Esophagus muscularis mucosa (tissue), 4 donors: ENCODE measurements around the gene SLAMF8. TPM values are rescaled to one million over a fixed set of nuclear protein-coding genes. Genes with fewer than 3 reads are reported as not detected.

Experiments used
- DNase-seq: peaks from one replicate; pipeline ENCODE4 v3.0.0-alpha.2; 2017; ENCODE audit errors: extremely low spot score
- H3K27ac ChIP-seq, 4 donors: fragments of 200-600 bp; sonication (generic); replicated peaks in 1 of 4; 1 replicate in 3 of 4; 2 replicates in 1 of 4; pipeline ENCODE4 v1.5.1; 2016 to 2019; ENCODE audit warnings: mild to moderate bottlenecking in 1 of 4
- H3K27me3 ChIP-seq, 4 donors: fragments of 200-600 bp; sonication (generic); one replicate each; pipeline versions ENCODE4 v1.5.1 to v1.6.0; 2016 to 2019
- H3K36me3 ChIP-seq, 4 donors: fragments of 200-600 bp; sonication (generic); one replicate each; pipeline ENCODE4 v1.5.1; 2016 to 2019
- H3K4me1 ChIP-seq, 4 donors: fragments of 200-600 bp; sonication (generic); one replicate each; pipeline ENCODE4 v1.5.1; 2016 to 2019
- H3K4me3 ChIP-seq, 4 donors: fragments of 200-600 bp; sonication (generic); 1 replicate in 2 of 4; 2 replicates in 2 of 4; pipeline ENCODE4 v1.5.1; 2016 to 2019; ENCODE audit warnings: mild to moderate bottlenecking in 4 of 4, moderate library complexity in 1 of 4
- H3K9me3 ChIP-seq, 4 donors: fragments of 200-600 bp; sonication (generic); 1 replicate in 3 of 4; 2 replicates in 1 of 4; pipeline ENCODE4 v1.5.1; 2016 to 2019
- EP300 ChIP-seq: sonication (generic); formaldehyde crosslinking; IDR thresholded peaks from one replicate; pipeline ENCODE4 v1.6.1; 2017; ENCODE audit warnings: antibody characterized with exemption
- POLR2A ChIP-seq: fragments of 450-650 bp; IDR thresholded peaks from one replicate; pipeline ENCODE4 v1.6.1; 2017; ENCODE audit warnings: antibody characterized with exemption, moderate library complexity, mild to moderate bottlenecking, low read depth
- POLR2AphosphoS5 ChIP-seq, 2 donors: sonication (generic); formaldehyde crosslinking; IDR thresholded peaks; one replicate each; pipeline ENCODE4 v1.6.1; 2017; ENCODE audit warnings: antibody characterized with exemption in 2 of 2
- WGBS: methylation state at CpG from one replicate; pipeline ENCODE4 v1.1.5; 2018; 5-methylcytosine and 5-hydroxymethylcytosine counted together
- intact Hi-C: fragments of 100-400 bp; cut with DNase I; formaldehyde crosslinking; loops from one replicate; pipeline ENCODE4 v1.15.1; 2023
- small RNA-seq, 3 donors: library from RNA; depleted of rRNA; stranded (forward); fragments of <200 nt; gene quantifications; one replicate each; pipeline ENCODE3, GENCODE V24; 2016
- total RNA-seq, 4 donors: library from RNA; depleted of rRNA; stranded (reverse); fragments of >200 nt; gene quantifications; one replicate each; pipeline versions ENCODE4 v1.1.0 to v1.2.1, GENCODE V29; 2016
- TF ChIP-seq, protein P1 (sequence below), 3 experiments: fragments of 200-600 bp in 2 of 3; fragments of 450-650 bp in 1 of 3; sonication (generic) in 2 of 3; IDR thresholded peaks; one replicate each; pipeline ENCODE4 v1.5.1; 2017 to 2019; ENCODE audit warnings: antibody characterized with exemption in 3 of 3, mild to moderate bottlenecking in 2 of 3, moderate library complexity in 1 of 3

SLAMF8 gene
- total RNA-seq, 4 donors from 2014 or later, result 1.9 to 8.4 (median 3.5) TPM

DNA sequence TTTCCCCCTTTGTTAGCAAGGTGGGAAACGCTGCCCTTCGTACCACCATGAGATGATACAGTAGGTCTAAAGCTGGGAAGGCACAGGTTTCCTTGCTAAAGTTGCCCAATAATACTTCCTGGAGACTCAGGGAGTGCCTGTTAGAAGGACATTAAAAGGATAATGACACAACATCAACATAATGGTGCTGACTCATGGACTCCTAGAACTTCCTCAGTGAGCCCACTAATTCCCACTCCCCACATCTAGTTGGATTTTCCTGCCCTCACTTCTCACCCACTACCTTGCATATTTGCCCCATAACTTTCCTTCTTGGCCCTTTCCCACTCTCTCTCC lies 55.8 kb downstream of the SLAMF8 start:
- H3K27me3 ChIP-seq, result no peaks in the 10 kb centered on the region
- intact Hi-C loops, result no loop called here
- no peaks in the 10 kb centered on the region for H3K36me3 ChIP-seq
- no peak overlapping the region for H3K27ac ChIP-seq
- 74% methylated on average over 2 of the region's 2 CpGs for WGBS
- DNase-seq, result no peak
- H3K9me3 ChIP-seq, result no peaks in the 10 kb centered on the region
- no peak overlapping the region for H3K4me3 ChIP-seq
- peaks cover 3 to 12% (median 6%) of the 10 kb centered on the region in 4 donors for H3K4me1 ChIP-seq
- TF ChIP-seq, protein P1, sequence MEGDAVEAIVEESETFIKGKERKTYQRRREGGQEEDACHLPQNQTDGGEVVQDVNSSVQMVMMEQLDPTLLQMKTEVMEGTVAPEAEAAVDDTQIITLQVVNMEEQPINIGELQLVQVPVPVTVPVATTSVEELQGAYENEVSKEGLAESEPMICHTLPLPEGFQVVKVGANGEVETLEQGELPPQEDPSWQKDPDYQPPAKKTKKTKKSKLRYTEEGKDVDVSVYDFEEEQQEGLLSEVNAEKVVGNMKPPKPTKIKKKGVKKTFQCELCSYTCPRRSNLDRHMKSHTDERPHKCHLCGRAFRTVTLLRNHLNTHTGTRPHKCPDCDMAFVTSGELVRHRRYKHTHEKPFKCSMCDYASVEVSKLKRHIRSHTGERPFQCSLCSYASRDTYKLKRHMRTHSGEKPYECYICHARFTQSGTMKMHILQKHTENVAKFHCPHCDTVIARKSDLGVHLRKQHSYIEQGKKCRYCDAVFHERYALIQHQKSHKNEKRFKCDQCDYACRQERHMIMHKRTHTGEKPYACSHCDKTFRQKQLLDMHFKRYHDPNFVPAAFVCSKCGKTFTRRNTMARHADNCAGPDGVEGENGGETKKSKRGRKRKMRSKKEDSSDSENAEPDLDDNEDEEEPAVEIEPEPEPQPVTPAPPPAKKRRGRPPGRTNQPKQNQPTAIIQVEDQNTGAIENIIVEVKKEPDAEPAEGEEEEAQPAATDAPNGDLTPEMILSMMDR (IDR thresholded peaks at IDR 0.05), result no peak
- TF ChIP-seq EP300 (no peak), POLR2A (no peak)

DNA sequence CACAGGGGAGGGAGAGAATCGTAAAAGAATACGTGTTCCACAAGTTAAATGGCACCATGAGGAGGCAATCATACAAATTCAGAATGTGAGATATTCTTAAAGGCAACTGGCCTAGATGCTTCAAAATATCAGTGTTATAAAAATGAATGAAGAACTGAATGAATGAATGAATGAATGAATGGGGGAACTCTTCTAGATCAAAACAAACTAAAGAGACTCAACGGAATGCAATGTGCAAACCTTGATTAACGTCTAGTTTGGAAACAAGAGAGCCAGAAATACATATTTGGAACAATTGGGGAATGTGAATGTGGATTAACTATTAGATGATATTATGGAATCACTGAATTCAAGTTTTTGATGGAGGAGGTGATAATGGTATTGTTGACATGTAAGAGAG lies 56.5 kb downstream of the SLAMF8 start:
- no peaks in the 10 kb centered on the region for H3K9me3 ChIP-seq
- TF ChIP-seq, protein P1 (IDR thresholded peaks at IDR 0.05), result no peak
- TF ChIP-seq POLR2AphosphoS5 (IDR thresholded peaks at IDR 0.05) (no peak), POLR2A (no peak), EP300 (no peak)
- no peaks in the 10 kb centered on the region for H3K27me3 ChIP-seq
- H3K4me1 ChIP-seq, result peaks cover 3 to 12% (median 6%) of the 10 kb centered on the region in 4 donors
- no peak for DNase-seq
- no peak overlapping the region for H3K27ac ChIP-seq
- 69% methylated on average over 4 of the region's 4 CpGs for WGBS
- no peaks in the 10 kb centered on the region for H3K36me3 ChIP-seq
- intact Hi-C loops, result no loop called here
- H3K4me3 ChIP-seq, result no peak overlapping the region

DNA sequence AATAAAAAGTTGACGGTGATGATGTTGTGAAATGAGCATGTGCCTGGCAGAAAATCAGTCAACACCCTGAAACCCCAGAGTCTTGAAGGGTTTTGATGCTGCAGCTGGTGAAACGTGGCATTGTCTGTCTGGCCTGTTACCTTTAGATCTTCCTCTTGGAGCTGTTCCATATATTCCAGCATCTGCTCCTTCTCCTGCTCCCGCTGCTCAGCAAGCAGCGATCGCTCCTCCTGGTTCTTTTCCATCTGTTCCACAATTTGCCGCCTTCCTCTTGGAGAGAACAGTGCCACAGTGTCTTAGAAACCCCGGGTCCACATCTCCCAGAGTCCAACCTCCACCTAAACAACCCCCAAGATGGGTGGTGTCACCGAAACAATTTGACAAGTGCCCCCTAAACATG lies 57.6 kb downstream of the SLAMF8 start:
- no peaks in the 10 kb centered on the region for H3K9me3 ChIP-seq
- 83% methylated on average over 8 of the region's 8 CpGs for WGBS
- no peaks in the 10 kb centered on the region for H3K27me3 ChIP-seq
- DNase-seq, result no peak
- no peaks in the 10 kb centered on the region for H3K36me3 ChIP-seq
- intact Hi-C loops, result no loop called here
- no peak overlapping the region for H3K4me3 ChIP-seq
- H3K4me1 ChIP-seq, result peaks cover 3 to 14% (median 7%) of the 10 kb centered on the region in 4 donors
- TF ChIP-seq EP300, result no peak
- TF ChIP-seq, protein P1 (IDR thresholded peaks at IDR 0.05), result no peak
- TF ChIP-seq POLR2A, result no peak
- TF ChIP-seq POLR2AphosphoS5 (IDR thresholded peaks at IDR 0.05), result no peak
- H3K27ac ChIP-seq, result no peak overlapping the region

Small RNA genes lying within 50 kb of the gene (small RNA-seq; reads per million reads assigned to genes)
- gene RF00570, result 0 to 0.17 (median 0) reads per million in 3 donors

Other genes starting within 250 kb of the SLAMF8 start
- gene APCS, start 239.0 kb upstream of the SLAMF8 start, total RNA-seq, result not detected
- gene CRP, start 112.3 kb upstream of the SLAMF8 start, total RNA-seq, result under 1 TPM in 3 of 4 donors, not detected in 1; 0.17 to 0.65 (median 0.42) TPM
- gene DUSP23, start 45.9 kb upstream of the SLAMF8 start, total RNA-seq, result 10 to 100 TPM; 43.2 to 75.2 (median 50.1) TPM
- under 1 TPM in 1 of 4 donors, not detected in 3; 0.45 TPM for gene FCRL6, start 24.5 kb upstream of the SLAMF8 start, total RNA-seq
- not detected for gene VSIG8, start 35.8 kb downstream of the SLAMF8 start, total RNA-seq
- gene CFAP45, start 73.3 kb downstream of the SLAMF8 start, total RNA-seq, result under 1 TPM in 2 of 4 donors, not detected in 2; 0.17 to 0.32 TPM
- gene TAGLN2, start 98.6 kb downstream of the SLAMF8 start, total RNA-seq, result 100 to 1,000 TPM; 125 to 276 (median 228) TPM
- under 1 TPM in 2 of 4 donors, not detected in 2; 0.17 to 0.23 TPM for gene IGSF9, start 118.7 kb downstream of the SLAMF8 start, total RNA-seq
- not detected for gene SLAMF9, start 127.4 kb downstream of the SLAMF8 start, total RNA-seq
- 1 to 10 TPM; 2.8 to 4.9 (median 4.6) TPM for gene PIGM, start 205.1 kb downstream of the SLAMF8 start, total RNA-seq
- gene KCNJ10, start 243.3 kb downstream of the SLAMF8 start, total RNA-seq, result under 1 TPM in 1 of 4 donors, not detected in 3; 0.06 TPM